ENCODE results near the gene CRELD2.
A peak's percentile ranks its signal among the peaks of the same experiment; 100 is the strongest.

CRELD2 gene

GRCh38 chr22:49960159-49961004 lies 41.9 kb downstream of the CRELD2 start, which contains the start of gene PIM3:
PIM3 (plus strand) TSS chr22:49960772; CDS start chr22:49960948, 176 bp downstream.
- no peak for TF ChIP-seq CTCF (IDR thresholded peaks at IDR 0.05; ENCODE audit: insufficient read depth, missing control alignments)
- FAIRE-seq, result no peak
- DNase-seq (ENCODE audit: insufficient read length, low spot score), result peak; percentile 95

DNA sequence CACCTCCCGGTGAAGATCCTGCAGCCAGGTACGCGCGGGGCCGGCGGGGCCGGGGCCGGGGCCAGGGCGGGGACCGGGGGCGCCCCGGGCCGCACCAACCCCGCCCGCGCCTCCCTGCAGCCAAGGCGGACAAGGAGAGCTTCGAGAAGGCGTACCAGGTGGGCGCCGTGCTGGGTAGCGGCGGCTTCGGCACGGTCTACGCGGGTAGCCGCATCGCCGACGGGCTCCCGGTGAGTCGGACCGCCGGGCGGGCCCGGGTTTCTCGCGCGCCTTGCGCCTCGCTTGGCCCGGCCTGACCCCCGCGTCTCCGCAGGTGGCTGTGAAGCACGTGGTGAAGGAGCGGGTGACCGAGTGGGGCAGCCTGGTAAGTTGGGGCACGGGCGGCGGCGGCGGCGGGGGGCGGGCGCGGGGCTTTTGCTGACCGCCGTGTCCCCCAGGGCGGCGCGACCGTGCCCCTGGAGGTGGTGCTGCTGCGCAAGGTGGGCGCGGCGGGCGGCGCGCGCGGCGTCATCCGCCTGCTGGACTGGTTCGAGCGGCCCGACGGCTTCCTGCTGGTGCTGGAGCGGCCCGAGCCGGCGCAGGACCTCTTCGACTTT lies 42.7 kb downstream of the CRELD2 start:
- no peak for DNase-seq (ENCODE audit: insufficient read length, low spot score)
- no peak for FAIRE-seq
- no peak for TF ChIP-seq CTCF (IDR thresholded peaks at IDR 0.05; ENCODE audit: insufficient read depth, missing control alignments)

DNA sequence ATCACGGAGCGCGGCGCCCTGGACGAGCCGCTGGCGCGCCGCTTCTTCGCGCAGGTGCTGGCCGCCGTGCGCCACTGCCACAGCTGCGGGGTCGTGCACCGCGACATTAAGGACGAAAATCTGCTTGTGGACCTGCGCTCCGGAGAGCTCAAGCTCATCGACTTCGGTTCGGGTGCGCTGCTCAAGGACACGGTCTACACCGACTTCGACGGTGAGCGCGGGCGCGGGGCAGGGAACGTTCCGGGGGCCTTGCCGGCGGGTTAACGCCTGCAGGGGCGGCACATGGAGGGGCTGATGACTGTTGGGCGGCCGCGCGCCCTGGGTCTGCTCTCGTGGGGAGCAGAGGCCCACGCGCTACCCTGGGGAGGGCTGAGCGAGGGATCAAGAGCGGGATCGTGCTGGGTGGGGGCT lies 43.2 kb downstream of the CRELD2 start:
- FAIRE-seq (no peak), DNase-seq (ENCODE audit: insufficient read length, low spot score) (no peak)

GRCh38 chr22:49962012-49962750 lies 43.7 kb downstream of the CRELD2 start:
- no peak for FAIRE-seq
- TF ChIP-seq CTCF (IDR thresholded peaks at IDR 0.05; ENCODE audit: insufficient read depth, missing control alignments), result no peak
- no peak for DNase-seq (ENCODE audit: insufficient read length, low spot score)

More for the DNA sequence above, 43.2 kb downstream of the CRELD2 start:
- no peak for TF ChIP-seq CTCF (IDR thresholded peaks at IDR 0.05; ENCODE audit: insufficient read depth, missing control alignments)

- TF ChIP-seq CTCF (IDR thresholded peaks at IDR 0.05; ENCODE audit: insufficient read depth, missing control alignments), result no peak
- no peak for FAIRE-seq
- no peak for DNase-seq (ENCODE audit: insufficient read length, low spot score)
These were observed 44.6 kb downstream of the CRELD2 start for GRCh38 chr22:49962751-49963646.

DNA sequence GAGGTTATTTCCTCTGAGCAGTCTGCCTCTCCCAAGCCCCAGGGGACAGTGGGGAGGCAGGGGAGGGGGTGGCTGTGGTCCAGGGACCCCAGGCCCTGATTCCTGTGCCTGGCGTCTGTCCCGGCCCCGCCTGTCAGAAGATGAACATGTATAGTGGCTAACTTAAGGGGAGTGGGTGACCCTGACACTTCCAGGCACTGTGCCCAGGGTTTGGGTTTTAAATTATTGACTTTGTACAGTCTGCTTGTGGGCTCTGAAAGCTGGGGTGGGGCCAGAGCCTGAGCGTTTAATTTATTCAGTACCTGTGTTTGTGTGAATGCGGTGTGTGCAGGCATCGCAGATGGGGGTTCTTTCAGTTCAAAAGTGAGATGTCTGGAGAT lies 45.2 kb downstream of the CRELD2 start:
- FAIRE-seq (no peak), DNase-seq (ENCODE audit: insufficient read length, low spot score) (no peak)
- no peak for TF ChIP-seq CTCF (IDR thresholded peaks at IDR 0.05; ENCODE audit: insufficient read depth, missing control alignments)

All from D721Med (cell line).